HG03045 (cell line): ENCODE results near the gene GATC.
"Not testable (repeated sequence)": the region's sequence is repeated elsewhere in the genome, so short reads cannot be mapped to it uniquely, and the experiment has no call there.

Experiments
- ATAC-seq: cut with Tn5 transposase; IDR thresholded peaks from one replicate; pipeline ENCODE4 v1.9.1; 2021; ENCODE audit warnings: mild to moderate bottlenecking, moderate library complexity; ENCODE audit not compliant: unreplicated experiment

GATC gene

GRCh38 chr12:120468821-120469449 lies 22.7 kb downstream of the GATC start:
- ATAC-seq = peak; percentile 27

DNA sequence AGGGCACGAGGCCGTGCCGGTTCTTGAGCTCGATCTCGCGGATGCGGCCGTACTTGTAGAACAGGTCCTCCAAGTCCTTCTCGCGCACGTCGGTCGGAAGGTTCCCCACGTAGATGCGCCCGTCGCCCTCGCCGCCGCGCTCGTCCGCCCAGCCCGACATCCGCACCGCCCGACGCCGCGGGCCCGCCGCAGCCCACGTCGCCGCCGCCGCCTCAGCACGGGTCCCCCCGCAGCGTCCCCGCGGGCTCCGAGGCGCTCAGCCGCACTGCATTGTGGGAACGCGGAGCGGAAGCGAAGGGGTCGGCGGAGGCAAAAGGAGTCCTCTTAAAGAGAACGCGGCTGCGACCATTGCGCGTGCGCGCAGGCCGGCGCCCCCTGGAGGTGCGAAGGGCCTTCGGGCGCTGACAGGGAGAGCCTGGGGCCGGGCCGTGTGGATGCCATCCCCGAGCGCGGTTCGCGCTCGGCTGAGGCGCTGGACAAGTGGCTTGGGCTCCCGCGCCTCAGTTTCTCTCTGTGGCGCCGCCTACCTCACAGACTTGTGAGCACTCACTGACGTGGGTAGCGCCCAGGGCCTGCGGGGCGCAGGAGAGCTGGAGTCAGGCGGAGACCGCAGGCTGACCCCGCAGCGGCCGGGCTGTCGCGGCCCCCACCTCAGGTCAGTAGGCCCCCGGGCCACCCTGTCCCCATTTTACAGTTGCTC lies 23.4 kb downstream of the GATC start, which contains the start of gene SRSF9:
TSS of gene SRSF9 (minus strand) at position 299 of the 700 bp plus-strand sequence. CDS start at position 160, 139 bp downstream.
- ATAC-seq = peak; percentile 86

- ATAC-seq = no peak
Observed at GRCh38 chr12:120470150-120470784, 24.0 kb downstream of the GATC start.

- ATAC-seq = no peak
Observed at GRCh38 chr12:120472521-120472920, 26.3 kb downstream of the GATC start.

DNA sequence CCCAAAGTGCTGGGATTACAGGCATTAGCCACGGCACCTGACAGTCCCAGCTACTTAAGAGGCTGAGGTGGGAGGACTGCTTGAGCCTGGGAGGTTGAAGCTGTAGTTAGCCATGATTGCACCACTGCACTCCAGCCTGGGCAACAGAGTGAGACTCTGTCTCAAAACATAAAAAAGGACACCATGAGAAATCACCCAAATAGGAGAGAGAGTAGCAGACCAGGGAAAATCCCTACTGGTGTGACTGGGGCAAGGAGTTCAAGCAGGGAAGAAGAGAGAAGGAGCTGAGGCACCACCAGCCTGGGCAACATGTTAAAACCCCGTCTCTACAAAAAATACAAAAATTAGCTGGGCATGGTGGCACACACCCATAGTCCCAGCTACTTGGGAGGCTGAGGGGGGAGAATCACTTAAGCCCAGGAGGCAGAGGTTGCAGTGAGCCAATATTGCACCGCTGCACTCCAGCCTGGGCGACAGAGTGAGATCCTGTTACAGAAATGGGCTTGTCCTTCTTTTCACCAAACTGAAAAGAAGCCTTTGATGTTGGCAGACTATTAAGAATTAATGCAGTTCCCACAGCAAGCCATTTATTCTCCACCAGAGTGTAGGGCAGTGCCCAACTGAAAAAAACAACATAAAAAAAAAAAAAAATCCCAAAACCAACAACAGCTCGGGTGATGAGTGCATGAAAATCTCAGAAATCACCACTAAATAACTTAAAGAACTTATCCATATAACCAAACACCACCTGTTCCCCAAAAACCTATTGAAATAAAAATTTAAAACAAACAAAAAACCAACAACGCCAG lies 27.8 kb downstream of the GATC start:
- ATAC-seq = no peak

GRCh38 chr12:120474616-120474960 lies 28.3 kb downstream of the GATC start:
- ATAC-seq = no peak

- ATAC-seq = no peak
Observed at GRCh38 chr12:120475643-120476042, 29.4 kb downstream of the GATC start.

DNA sequence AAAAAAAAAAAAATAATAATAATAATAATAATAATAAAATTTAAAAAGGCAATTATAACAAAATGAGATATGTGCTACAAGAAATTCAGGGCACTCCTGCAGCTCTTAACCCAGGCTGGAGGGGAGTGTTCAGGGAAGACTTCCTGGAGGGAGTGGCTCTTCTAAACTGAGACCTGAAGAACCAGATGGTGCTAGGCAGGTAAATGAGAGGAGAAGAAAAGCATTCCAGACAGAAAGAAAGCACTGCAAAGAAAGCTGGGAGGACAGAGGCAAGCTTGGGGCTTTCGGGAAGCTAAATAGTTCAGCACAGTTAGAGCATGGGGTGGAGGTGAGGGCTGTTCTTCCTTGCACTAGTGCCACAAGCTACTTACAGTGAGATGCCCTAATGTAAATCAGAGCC lies 33.2 kb downstream of the GATC start:
- no peak for ATAC-seq

- no peak for ATAC-seq
Observed at GRCh38 chr12:120480211-120480610, 34.0 kb downstream of the GATC start.

GRCh38 chr12:120481022-120481767 lies 35.0 kb downstream of the GATC start:
- ATAC-seq = no peak

DNA sequence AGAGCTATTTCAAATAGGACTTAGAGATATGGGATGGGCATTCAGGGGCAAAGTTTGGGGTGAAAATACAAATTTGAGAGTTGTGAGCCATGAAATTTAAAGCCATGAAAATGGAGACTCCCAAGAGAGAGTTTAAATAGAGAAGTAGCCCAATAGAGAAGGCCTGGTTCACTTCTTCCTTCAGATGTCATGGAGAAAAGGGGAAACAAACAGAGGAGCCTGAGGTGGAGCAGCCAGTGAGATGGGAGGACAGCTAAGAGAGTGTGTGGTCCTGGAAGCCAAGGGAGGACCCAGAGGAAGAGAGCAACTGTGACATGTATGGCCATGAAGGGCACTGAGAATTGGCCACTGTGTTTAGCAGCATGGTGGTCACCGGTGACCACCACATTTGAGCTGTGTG lies 37.4 kb downstream of the GATC start:
- ATAC-seq = no peak

DNA sequence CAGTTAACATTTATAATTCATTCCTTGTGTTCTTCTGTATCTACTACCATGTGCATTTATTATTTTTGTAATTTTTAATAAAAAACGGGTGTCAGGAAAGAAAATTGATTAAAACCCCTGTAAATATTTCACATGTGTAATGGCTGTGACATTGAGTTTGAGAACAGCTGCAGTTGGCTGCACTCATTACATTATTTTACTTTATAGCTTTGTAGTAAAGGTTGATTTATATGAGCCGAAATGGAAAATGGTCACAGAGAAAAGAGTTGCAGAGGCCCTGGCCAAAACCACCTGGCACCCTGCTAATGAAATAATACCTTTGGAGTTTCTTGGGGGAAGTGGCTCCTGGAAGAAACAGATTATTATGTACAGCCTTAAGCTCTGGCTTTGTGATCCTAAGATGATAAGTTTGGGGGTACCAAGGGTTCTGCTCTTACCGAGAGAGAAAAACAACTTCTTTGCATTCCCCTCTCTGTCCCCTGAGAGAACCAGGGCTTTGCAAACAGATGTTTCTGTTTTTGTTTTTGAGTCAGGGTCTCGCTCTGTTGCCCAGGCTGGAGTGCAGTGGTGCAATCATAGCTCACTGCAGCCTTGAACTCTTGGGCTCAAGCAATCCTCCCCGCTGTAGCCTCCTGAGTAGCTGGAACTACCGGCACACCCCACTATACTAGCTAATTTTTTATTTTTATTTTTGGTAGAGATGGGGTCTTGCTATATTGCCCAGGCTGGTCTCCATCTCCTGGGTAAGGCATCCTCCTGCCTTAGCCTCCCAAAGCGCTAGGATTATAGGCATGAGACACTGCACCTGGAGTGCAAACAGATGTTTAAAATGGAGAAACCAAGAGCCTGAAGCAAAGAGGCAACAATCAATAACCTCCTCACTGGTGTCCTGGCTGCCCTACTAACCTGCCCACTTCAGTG lies 40.0 kb downstream of the GATC start:
- no peak for ATAC-seq

DNA sequence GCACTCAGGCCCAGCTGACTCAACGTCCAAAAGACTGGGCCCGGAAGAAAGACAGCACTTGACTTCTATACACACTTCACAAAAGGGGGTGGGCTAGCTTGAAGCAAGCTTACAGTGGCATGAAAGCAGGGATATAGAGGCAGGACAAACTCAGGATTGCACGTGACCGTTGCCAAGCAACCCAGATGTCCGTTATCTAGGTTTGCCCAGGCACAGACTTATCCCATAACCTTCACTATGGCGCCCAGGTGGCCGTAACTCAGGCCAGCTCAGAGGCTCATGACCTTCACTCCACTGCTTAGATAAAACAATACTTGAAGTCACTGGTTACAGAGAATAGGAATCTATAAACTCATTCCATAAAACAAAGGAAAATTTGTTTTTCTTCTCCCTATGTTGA lies 41.3 kb downstream of the GATC start:
- not testable (repeated sequence) for ATAC-seq

DNA sequence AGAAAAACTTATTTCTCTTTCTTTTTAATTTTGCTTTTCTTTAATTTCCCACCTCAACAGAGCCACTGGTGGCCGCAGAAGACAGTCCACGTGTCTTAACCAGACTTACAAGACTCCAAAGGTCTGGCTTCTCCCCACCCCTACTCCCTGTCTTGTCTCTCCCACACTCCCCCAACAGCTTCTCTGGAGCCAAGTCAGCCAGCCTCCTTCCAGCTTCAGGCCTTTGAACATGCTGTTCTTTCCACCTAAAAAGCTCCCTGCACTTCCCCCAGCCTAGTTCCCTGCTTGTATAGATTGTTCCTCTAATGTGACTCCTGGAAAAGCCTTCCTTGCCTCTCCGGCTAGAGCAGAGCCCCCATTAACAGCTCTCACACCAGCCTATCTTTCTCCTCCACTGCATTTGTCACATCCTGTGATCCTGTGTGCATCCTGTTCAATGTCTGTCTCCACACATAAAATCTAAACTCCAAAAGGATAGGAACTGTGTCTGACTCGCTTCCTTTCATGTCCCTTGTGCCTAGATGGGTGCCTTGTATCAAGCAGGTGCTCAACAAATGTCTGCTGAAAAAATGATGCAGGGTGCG lies 41.9 kb downstream of the GATC start:
- no peak for ATAC-seq

GRCh38 chr12:120489018-120489417 lies 42.8 kb downstream of the GATC start:
- no peak for ATAC-seq

DNA sequence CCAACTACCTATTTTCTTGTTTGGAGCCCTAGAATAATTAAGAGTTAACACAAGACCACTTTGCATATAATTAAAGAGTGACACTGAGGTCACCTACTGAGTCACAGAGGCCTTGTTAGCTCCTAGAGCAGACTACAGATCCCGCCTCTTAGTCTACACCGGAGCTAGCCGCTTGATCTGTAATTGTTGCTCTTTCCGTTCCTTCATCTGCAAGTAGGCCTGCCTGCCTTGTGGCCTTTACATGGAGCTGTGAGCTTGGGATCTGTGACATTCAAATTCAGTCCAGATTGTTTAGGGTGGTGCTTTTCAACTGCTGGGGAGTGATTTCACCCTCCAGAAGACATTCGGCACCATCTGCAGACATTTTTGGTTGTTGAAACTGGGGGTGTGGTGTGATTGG lies 44.1 kb downstream of the GATC start:
- no peak for ATAC-seq

DNA sequence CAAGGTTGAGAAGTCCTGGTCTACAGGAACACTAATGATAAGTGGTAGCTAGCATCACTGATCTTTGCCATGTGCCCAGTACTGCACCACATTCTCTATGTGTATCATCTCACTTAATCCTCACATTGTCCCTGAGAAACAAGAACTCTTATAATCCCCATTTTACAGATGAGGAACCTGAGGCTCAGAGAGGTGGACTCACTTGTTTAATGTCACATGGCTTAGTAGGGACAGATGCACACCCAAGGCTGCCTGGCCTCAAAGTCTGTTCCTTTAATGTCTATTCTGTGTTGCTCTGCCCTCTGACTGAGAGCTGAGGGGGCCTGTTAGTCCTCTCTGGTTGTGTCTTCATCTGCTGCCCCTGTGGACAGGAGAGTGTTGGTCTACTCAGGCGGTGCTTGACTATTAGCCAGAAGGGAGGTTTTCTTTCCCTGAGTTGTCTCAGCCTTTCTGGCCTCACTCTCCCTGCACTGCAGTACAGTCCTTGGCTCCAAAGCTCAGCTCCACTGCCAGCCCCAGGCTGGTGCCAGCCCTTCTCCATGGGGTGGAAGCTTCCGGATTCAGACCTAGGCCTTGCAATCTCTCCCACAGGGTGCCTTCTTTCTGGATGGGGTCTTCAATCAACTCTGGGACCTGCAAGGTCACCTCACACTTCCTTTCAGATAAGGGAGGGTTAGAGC lies 44.7 kb downstream of the GATC start:
- no peak for ATAC-seq

GRCh38 chr12:120495186-120495730 lies 49.0 kb downstream of the GATC start:
- no peak for ATAC-seq
